ENCODE results near the gene ZFP36. TPM values are rescaled to one million over a fixed set of nuclear protein-coding genes. Genes with fewer than 3 reads are reported as not detected.
A peak's percentile ranks its signal among the peaks of the same experiment; 100 is the strongest.

ZFP36 gene
- total RNA-seq, 1 donor from 2014 or later: 21.6 TPM

- Histone ChIP-seq H4K20me1 (ENCODE audit: insufficient read depth, low read length) (peaks cover 18% of the 10 kb centered on the region), H3K27me3 (ENCODE audit: insufficient read depth, low read length) (no peaks in the 10 kb centered on the region), H3K4me3 (ENCODE audit: insufficient read depth, low read depth, low read length) (peak overlapping the region; percentile 94), H3K79me2 (ENCODE audit: insufficient read depth, low read length) (peaks cover 46% of the 10 kb centered on the region), H3K9me3 (ENCODE audit: insufficient read depth, low read depth, low read length) (no peaks in the 10 kb centered on the region), H3K36me3 (ENCODE audit: insufficient read depth, low read length) (peaks cover 26% of the 10 kb centered on the region), H3K4me1 (ENCODE audit: insufficient read depth, low read length) (peaks cover 16% of the 10 kb centered on the region), H3K27ac (ENCODE audit: low read depth, low read length) (peak overlapping the region; percentile 98), H3K4me2 (ENCODE audit: low read length) (peak overlapping the region; percentile 93), H2AFZ (ENCODE audit: low read depth, low read length) (no peak overlapping the region), H3K9ac (ENCODE audit: low read length) (peak overlapping the region; percentile 97)
- DNase-seq (ENCODE audit: low read depth): no peak
- Mint-ChIP-seq H3K27ac (ENCODE audit: unreplicated experiment) (peak overlapping the region; percentile 97), H3K4me3 (ENCODE audit: unreplicated experiment) (peak overlapping the region; percentile 99), H3K4me1 (ENCODE audit: low read depth, unreplicated experiment) (peaks cover 12% of the 10 kb centered on the region), H3K27me3 (ENCODE audit: low read depth, unreplicated experiment) (no peaks in the 10 kb centered on the region), H3K9me3 (ENCODE audit: unreplicated experiment) (no peaks in the 10 kb centered on the region), H3K36me3 (ENCODE audit: low read depth, unreplicated experiment) (peaks cover 12% of the 10 kb centered on the region)
- no peak for FAIRE-seq
- TF ChIP-seq EZH2 (IDR thresholded peaks at IDR 0.05; ENCODE audit: insufficient read depth, low read length): no peak
- TF ChIP-seq, protein P1, sequence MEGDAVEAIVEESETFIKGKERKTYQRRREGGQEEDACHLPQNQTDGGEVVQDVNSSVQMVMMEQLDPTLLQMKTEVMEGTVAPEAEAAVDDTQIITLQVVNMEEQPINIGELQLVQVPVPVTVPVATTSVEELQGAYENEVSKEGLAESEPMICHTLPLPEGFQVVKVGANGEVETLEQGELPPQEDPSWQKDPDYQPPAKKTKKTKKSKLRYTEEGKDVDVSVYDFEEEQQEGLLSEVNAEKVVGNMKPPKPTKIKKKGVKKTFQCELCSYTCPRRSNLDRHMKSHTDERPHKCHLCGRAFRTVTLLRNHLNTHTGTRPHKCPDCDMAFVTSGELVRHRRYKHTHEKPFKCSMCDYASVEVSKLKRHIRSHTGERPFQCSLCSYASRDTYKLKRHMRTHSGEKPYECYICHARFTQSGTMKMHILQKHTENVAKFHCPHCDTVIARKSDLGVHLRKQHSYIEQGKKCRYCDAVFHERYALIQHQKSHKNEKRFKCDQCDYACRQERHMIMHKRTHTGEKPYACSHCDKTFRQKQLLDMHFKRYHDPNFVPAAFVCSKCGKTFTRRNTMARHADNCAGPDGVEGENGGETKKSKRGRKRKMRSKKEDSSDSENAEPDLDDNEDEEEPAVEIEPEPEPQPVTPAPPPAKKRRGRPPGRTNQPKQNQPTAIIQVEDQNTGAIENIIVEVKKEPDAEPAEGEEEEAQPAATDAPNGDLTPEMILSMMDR (IDR thresholded peaks at IDR 0.05; ENCODE audit: insufficient read depth, low read depth, low read length): no peak
Observed at GRCh38 chr19:39389631-39390414, 16.8 kb upstream of the ZFP36 start.

DNA sequence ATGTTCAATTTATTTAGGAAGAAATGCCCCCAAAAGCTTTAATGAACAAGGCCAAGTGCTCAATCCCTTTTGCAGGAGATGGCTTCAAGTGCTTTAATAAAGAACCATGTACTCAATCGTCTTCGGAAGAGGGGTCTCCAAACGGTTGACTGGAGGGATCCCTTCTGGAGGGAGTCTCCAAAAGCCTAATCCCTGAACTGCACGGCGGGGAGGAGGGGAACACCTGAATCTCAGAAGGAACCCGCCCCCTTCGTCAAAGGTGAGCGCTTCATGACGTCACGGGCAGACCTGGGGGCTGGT lies 16.2 kb upstream of the ZFP36 start:
- H2AFZ ChIP-seq (ENCODE audit: low read depth, low read length): peak overlapping the region; percentile 87
- Mint-ChIP-seq H3K4me3 (ENCODE audit: unreplicated experiment) (peak overlapping the region; percentile 99), H3K9me3 (ENCODE audit: unreplicated experiment) (no peaks in the 10 kb centered on the region), H3K36me3 (ENCODE audit: low read depth, unreplicated experiment) (peaks cover 11% of the 10 kb centered on the region), H3K27ac (ENCODE audit: unreplicated experiment) (peak overlapping the region; percentile 97), H3K27me3 (ENCODE audit: low read depth, unreplicated experiment) (no peaks in the 10 kb centered on the region), H3K4me1 (ENCODE audit: low read depth, unreplicated experiment) (peaks cover 14% of the 10 kb centered on the region)
- peaks cover 16% of the 10 kb centered on the region for H3K4me1 ChIP-seq (ENCODE audit: insufficient read depth, low read length)
- DNase-seq (ENCODE audit: low read depth): no peak
- H3K36me3 ChIP-seq (ENCODE audit: insufficient read depth, low read length): peaks cover 30% of the 10 kb centered on the region
- peak overlapping the region; percentile 93 for H3K4me2 ChIP-seq (ENCODE audit: low read length)
- TF ChIP-seq EZH2 (IDR thresholded peaks at IDR 0.05; ENCODE audit: insufficient read depth, low read length): no peak
- TF ChIP-seq, protein P1 (IDR thresholded peaks at IDR 0.05; ENCODE audit: insufficient read depth, low read depth, low read length): no peak
- H3K79me2 ChIP-seq (ENCODE audit: insufficient read depth, low read length): peaks cover 49% of the 10 kb centered on the region
- H3K27me3 ChIP-seq (ENCODE audit: insufficient read depth, low read length): no peaks in the 10 kb centered on the region
- H3K27ac ChIP-seq (ENCODE audit: low read depth, low read length): peak overlapping the region; percentile 98
- H3K9ac ChIP-seq (ENCODE audit: low read length): peak overlapping the region; percentile 97
- no peak for FAIRE-seq
- H3K9me3 ChIP-seq (ENCODE audit: insufficient read depth, low read depth, low read length): no peaks in the 10 kb centered on the region
- peak overlapping the region; percentile 94 for H3K4me3 ChIP-seq (ENCODE audit: insufficient read depth, low read depth, low read length)
- H4K20me1 ChIP-seq (ENCODE audit: insufficient read depth, low read length): peaks cover 14% of the 10 kb centered on the region
